Daoy (cell line): ENCODE measurements around the gene SLC39A10. TPM values are rescaled to one million over a fixed set of nuclear protein-coding genes. Genes with fewer than 3 reads are reported as not detected.
"Not testable (repeated sequence)": the region's sequence is repeated elsewhere in the genome, so short reads cannot be mapped to it uniquely, and the experiment has no call there.

Experiments
- DNase-seq: peaks from one replicate; pipeline ENCODE4 v3.0.0-alpha.2; 2015; ENCODE audit warnings: low read depth
- total RNA-seq: library from RNA; depleted of rRNA; stranded (reverse); fragments of >200 nt; shearing (Covaris generic); gene quantifications from 2 replicates; pipeline ENCODE4 v1.2.3, GENCODE V29; 2014

The SLC39A10 gene
- total RNA-seq, 1 experiment from 2014 or later: 14.4 TPM

- DNase-seq: no peak
Observed at GRCh38 chr2:195671563-195671962, 14.5 kb downstream of the SLC39A10 start.

GRCh38 chr2:195672674-195673073 is 15.6 kb downstream of the SLC39A10 start:
- DNase-seq: no peak

GRCh38 chr2:195674491-195675221 is 17.6 kb downstream of the SLC39A10 start:
- DNase-seq: no peak

GRCh38 chr2:195675783-195676427 is 18.9 kb downstream of the SLC39A10 start:
- DNase-seq: no peak

- DNase-seq: no peak
Observed at GRCh38 chr2:195677290-195677689, 20.3 kb downstream of the SLC39A10 start.

- no peak for DNase-seq
Observed at GRCh38 chr2:195677884-195678283, 20.9 kb downstream of the SLC39A10 start.

- no peak for DNase-seq
Observed at GRCh38 chr2:195682077-195682476, 25.1 kb downstream of the SLC39A10 start.

GRCh38 chr2:195683174-195683573 is 26.1 kb downstream of the SLC39A10 start:
- no peak for DNase-seq

- DNase-seq: no peak
Observed at GRCh38 chr2:195686564-195686963, 29.5 kb downstream of the SLC39A10 start.

- no peak for DNase-seq
Observed at GRCh38 chr2:195687320-195688086, 30.5 kb downstream of the SLC39A10 start.

- DNase-seq: not testable (repeated sequence)
Observed at GRCh38 chr2:195692531-195692930, 35.5 kb downstream of the SLC39A10 start.

- peak; percentile 2 for DNase-seq
Observed at GRCh38 chr2:195694553-195694952, 37.5 kb downstream of the SLC39A10 start.

- peak; percentile 47 for DNase-seq
Observed at GRCh38 chr2:195695002-195695631, 38.1 kb downstream of the SLC39A10 start.

GRCh38 chr2:195696012-195696411 is 39.0 kb downstream of the SLC39A10 start:
- no peak for DNase-seq

- DNase-seq: no peak
Observed at GRCh38 chr2:195697681-195698220, 40.7 kb downstream of the SLC39A10 start.

GRCh38 chr2:195700480-195700879 is 43.5 kb downstream of the SLC39A10 start:
- no peak for DNase-seq

- no peak for DNase-seq
Observed at GRCh38 chr2:195706161-195706900, 49.3 kb downstream of the SLC39A10 start.

GRCh38 chr2:195709901-195710806 is 53.1 kb downstream of the SLC39A10 start:
- no peak for DNase-seq

- DNase-seq: no peak
Observed at GRCh38 chr2:195711478-195711877, 54.5 kb downstream of the SLC39A10 start.

GRCh38 chr2:195716466-195716865 is 59.4 kb downstream of the SLC39A10 start:
- no peak for DNase-seq
